ENCODE results near the gene MEIS1. TPM values are rescaled to one million over a fixed set of nuclear protein-coding genes. Genes with fewer than 3 reads are reported as not detected.

MEIS1 gene
- total and polyA plus RNA-seq, 2 experiments from 2014 or later: 0.16 to 0.28 TPM

- H2AFZ ChIP-seq: no peak overlapping the region
- no peak for ATAC-seq
- no peak overlapping the region for H3K27ac ChIP-seq (ENCODE audit: low read depth)
- no peaks in the 10 kb centered on the region for H3K9me2 ChIP-seq (ENCODE audit: insufficient read depth)
- DNase-seq (ENCODE audit: low spot score): no peak
- Mint-ChIP-seq H3K9me3 (no peaks in the 10 kb centered on the region), H3K27me3 (ENCODE audit: insufficient read depth, low read depth, poor library complexity) (no peaks in the 10 kb centered on the region), H3K4me1 (peaks cover 7% of the 10 kb centered on the region), H3K36me3 (ENCODE audit: low read depth) (no peaks in the 10 kb centered on the region), H3K4me3 (no peak overlapping the region), H3K27ac (no peak overlapping the region)
- no peak overlapping the region for H3K4me2 ChIP-seq
- H4K20me1 ChIP-seq (replicated peaks; ENCODE audit: insufficient read depth): no peaks in the 10 kb centered on the region
- no peak overlapping the region for H3K4me3 ChIP-seq
- H3K27me3 ChIP-seq (ENCODE audit: insufficient read depth): no peaks in the 10 kb centered on the region
- H3F3A ChIP-seq (replicated peaks; ENCODE audit: low read depth): no peaks in the 10 kb centered on the region
- TF ChIP-seq NANOG (IDR thresholded peaks at IDR 0.05; ENCODE audit: borderline replicate concordance): no peak
- no peak for TF ChIP-seq ZNF462 (CRISPR knock-in tag; IDR thresholded peaks at IDR 0.05)
- TF ChIP-seq CREB1 (CRISPR knock-in tag; IDR thresholded peaks at IDR 0.05; ENCODE audit: low read depth): no peak
- no peak for TF ChIP-seq ETS1 (IDR thresholded peaks at IDR 0.05)
- TF ChIP-seq ZNF114 (CRISPR knock-in tag; IDR thresholded peaks at IDR 0.05): no peak
- H3K36me3 ChIP-seq (ENCODE audit: insufficient read depth): no peaks in the 10 kb centered on the region
- H3K79me2 ChIP-seq (replicated peaks; ENCODE audit: insufficient read depth): no peaks in the 10 kb centered on the region
- H3K4me1 ChIP-seq (ENCODE audit: insufficient read depth): peaks cover 12% of the 10 kb centered on the region
Observed at GRCh38 chr2:66548422-66548821, 113.5 kb downstream of the MEIS1 start.

- Mint-ChIP-seq H3K27ac (no peak overlapping the region), H3K4me1 (peaks cover 7% of the 10 kb centered on the region; the same call in 2 of the 3 replicates), H3K4me3 (no peak overlapping the region), H3K9me3 (no peaks in the 10 kb centered on the region), H3K27me3 (ENCODE audit: insufficient read depth, low read depth, poor library complexity) (no peaks in the 10 kb centered on the region), H3K36me3 (ENCODE audit: low read depth) (no peaks in the 10 kb centered on the region)
- no peak overlapping the region for H3K4me3 ChIP-seq
- no peak overlapping the region for H2AFZ ChIP-seq
- H3F3A ChIP-seq (replicated peaks; ENCODE audit: low read depth): no peaks in the 10 kb centered on the region
- ATAC-seq (no peak), DNase-seq (ENCODE audit: low spot score) (no peak)
- H3K9me2 ChIP-seq (ENCODE audit: insufficient read depth): no peaks in the 10 kb centered on the region
- H3K27ac ChIP-seq (ENCODE audit: low read depth): no peak overlapping the region
- H3K79me2 ChIP-seq (replicated peaks; ENCODE audit: insufficient read depth): no peaks in the 10 kb centered on the region
- no peaks in the 10 kb centered on the region for H3K36me3 ChIP-seq (ENCODE audit: insufficient read depth)
- TF ChIP-seq ZNF114 (CRISPR knock-in tag; IDR thresholded peaks at IDR 0.05): no peak
- no peak for TF ChIP-seq CTCF (conservative IDR thresholded peaks at IDR 0.05; ENCODE audit: low read depth in 2 of 2)
- H4K20me1 ChIP-seq (replicated peaks; ENCODE audit: insufficient read depth): no peaks in the 10 kb centered on the region
- no peak overlapping the region for H3K4me2 ChIP-seq
- no peaks in the 10 kb centered on the region for H3K27me3 ChIP-seq (ENCODE audit: insufficient read depth)
- no peaks in the 10 kb centered on the region for H3K4me1 ChIP-seq (ENCODE audit: insufficient read depth)
Observed at GRCh38 chr2:66550826-66551225, 115.9 kb downstream of the MEIS1 start.
